OCI-LY1 (cell line): ENCODE data around the gene MYL6.

Source experiments
- H2AFZ ChIP-seq: fragments of 200-600 bp; sonication (generic), shearing (Covaris generic); 2 replicates; pipeline ENCODE4 v1.6.0; 2014; ENCODE audit warnings: antibody characterized with exemption, mild to moderate bottlenecking, low read length
- H3F3A ChIP-seq: fragments of 200-600 bp; sonication (generic), shearing (Covaris generic); 2 replicates; pipeline ENCODE4 v1.6.0; 2014; ENCODE audit warnings: mild to moderate bottlenecking, antibody characterized with exemption, low read length, moderate library complexity; ENCODE audit not compliant: insufficient read depth
- H3K27ac ChIP-seq: fragments of 200-600 bp; sonication (generic); 2 replicates; pipeline ENCODE4 v1.5.1; 2014; ENCODE audit warnings: low read length, mixed run types, mild to moderate bottlenecking, low read depth; ENCODE audit not compliant: poor library complexity, severe bottlenecking
- H3K27me3 ChIP-seq: fragments of 200-600 bp; sonication (generic); 2 replicates; pipeline ENCODE4 v1.6.0; 2014; ENCODE audit warnings: antibody characterized with exemption, mild to moderate bottlenecking, low read length, moderate library complexity; ENCODE audit not compliant: insufficient read depth
- H3K36me3 ChIP-seq: fragments of 200-600 bp; sonication (generic); 2 replicates; pipeline ENCODE4 v1.6.1; 2014; ENCODE audit warnings: mild to moderate bottlenecking, antibody characterized with exemption, low read length, moderate library complexity, mixed read lengths; ENCODE audit not compliant: insufficient read depth
- H3K4me1 ChIP-seq: fragments of 200-600 bp; sonication (generic); 2 replicates; pipeline ENCODE4 v1.5.1; 2014; ENCODE audit warnings: mild to moderate bottlenecking, low read length, moderate library complexity; ENCODE audit not compliant: insufficient read depth, severe bottlenecking
- H3K4me2 ChIP-seq: fragments of 200-600 bp; sonication (generic), shearing (Covaris generic); 2 replicates; pipeline ENCODE4 v1.6.1; 2014; ENCODE audit warnings: low read length
- H3K4me3 ChIP-seq: fragments of 200-600 bp; sonication (generic); 2 replicates; pipeline ENCODE4 v1.5.1; 2014; ENCODE audit warnings: low read length, low read depth, mild to moderate bottlenecking, mixed read lengths; ENCODE audit not compliant: poor library complexity, severe bottlenecking
- H3K79me2 ChIP-seq: fragments of 200-600 bp; shearing (Covaris generic); 2 replicates; pipeline ENCODE4 v1.6.1; 2016; ENCODE audit warnings: mixed run types, low read length, mixed read lengths; ENCODE audit not compliant: insufficient read depth
- H3K9ac ChIP-seq: fragments of 200-600 bp; sonication (generic), shearing (Covaris generic); 2 replicates; pipeline ENCODE4 v1.6.1; 2014; ENCODE audit warnings: mild to moderate bottlenecking, low read length, mixed read lengths
- H3K9me2 ChIP-seq: fragments of 200-600 bp; sonication (generic), shearing (Covaris generic); 2 replicates; pipeline ENCODE4 v1.6.1; 2014; ENCODE audit warnings: low read depth, mild to moderate bottlenecking, low read length, mixed read lengths
- H3K9me3 ChIP-seq: fragments of 200-600 bp; shearing (Covaris generic); 2 replicates; pipeline ENCODE4 v1.6.1; 2014; ENCODE audit warnings: low read length, mixed read lengths
- H4K20me1 ChIP-seq: fragments of 200-600 bp; sonication (generic), shearing (Covaris generic); 2 replicates; pipeline ENCODE4 v1.6.0; 2016; ENCODE audit warnings: mild to moderate bottlenecking, low read length; ENCODE audit not compliant: insufficient read depth
- CTCF ChIP-seq: fragments of 200-600 bp; sonication (generic), shearing (Covaris generic); IDR thresholded peaks from 2 replicates; pipeline ENCODE4 v1.5.1; 2017; ENCODE audit warnings: mild to moderate bottlenecking, antibody characterized with exemption, low read length, moderate library complexity, mixed read lengths
- EZH2 ChIP-seq: fragments of 200-600 bp; sonication (generic), shearing (Covaris generic); IDR thresholded peaks from 2 replicates; pipeline ENCODE4 v1.8.0; 2017; ENCODE audit warnings: borderline replicate concordance, mixed run types, mild to moderate bottlenecking, antibody characterized with exemption, low read length, moderate library complexity, mixed read lengths

MYL6 gene

GRCh38 chr12:56158029-56158925 is at the start of gene MYL6:
Gene MYL6 (plus strand): TSS chr12:56158359. CDS start chr12:56158402, 43 bp downstream.
- Histone ChIP-seq H3K79me2 (peaks cover 13% of the 10 kb centered on the region), H2AFZ (no peak within 1 kb of the TSS)

GRCh38 chr12:56110571-56110970 is 47.6 kb upstream of the MYL6 start:
- no peak overlapping the region for H3K9ac ChIP-seq
- no peak overlapping the region for H2AFZ ChIP-seq
- H3F3A ChIP-seq: peaks cover 25% of the 10 kb centered on the region; the same call in 1 of the 2 replicates

More at GRCh38 chr12:56158029-56158925, at the start of gene MYL6:
- Histone ChIP-seq H3K4me1 (peaks cover 54% of the 10 kb centered on the region), H3K4me3 (peak within 1 kb of the TSS; percentile 84), H3K9me2 (no peaks in the 10 kb centered on the region), H3K27ac (peak within 1 kb of the TSS; percentile 74), H3K9me3 (no peaks in the 10 kb centered on the region), H3K4me2 (peak within 1 kb of the TSS; percentile 90), H3F3A (no peaks in the 10 kb centered on the region), H3K9ac (peak within 1 kb of the TSS; percentile 83), H4K20me1 (no peaks in the 10 kb centered on the region), H3K36me3 (peaks cover 49% of the 10 kb centered on the region), H3K27me3 (no peaks in the 10 kb centered on the region)
- TF ChIP-seq EZH2 (no peak), CTCF (no peak)

DNA sequence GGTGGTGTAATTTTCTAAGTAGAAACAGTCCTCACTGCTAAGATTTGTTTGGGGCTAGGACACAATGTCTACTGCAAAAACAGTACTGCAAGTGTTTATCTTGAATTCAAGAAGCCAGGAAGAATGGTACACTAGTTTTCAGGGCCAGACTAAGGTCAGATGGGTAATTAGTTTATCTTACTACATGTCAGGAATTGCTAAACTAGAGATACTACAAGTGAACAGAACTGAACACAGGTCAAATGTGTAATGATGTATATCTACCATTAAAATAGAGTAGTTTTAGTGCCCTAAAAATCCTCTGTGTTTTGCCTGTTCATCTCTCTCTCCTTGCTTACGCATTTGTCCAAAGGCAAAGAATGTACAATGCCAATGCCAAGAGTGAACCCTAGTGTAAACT is 44.1 kb upstream of the MYL6 start:
- Histone ChIP-seq H3K9me2 (no peaks in the 10 kb centered on the region), H3K79me2 (peaks cover 7% of the 10 kb centered on the region), H3K27me3 (no peaks in the 10 kb centered on the region), H4K20me1 (no peaks in the 10 kb centered on the region), H3K9me3 (no peaks in the 10 kb centered on the region), H3K9ac (no peak overlapping the region), H3K4me3 (no peak overlapping the region), H2AFZ (no peak overlapping the region), H3K4me2 (no peak overlapping the region), H3F3A (peaks cover 25% of the 10 kb centered on the region; the same call in 1 of the 2 replicates), H3K4me1 (peaks cover 15% of the 10 kb centered on the region), H3K27ac (peak overlapping the region; percentile 1), H3K36me3 (peaks cover 64% of the 10 kb centered on the region)
- no peak for TF ChIP-seq EZH2
- no peak for TF ChIP-seq CTCF

More at GRCh38 chr12:56110571-56110970, 47.6 kb upstream of the MYL6 start:
- H3K36me3 ChIP-seq: peaks cover 84% of the 10 kb centered on the region
- H3K9me3 ChIP-seq: no peaks in the 10 kb centered on the region
- H3K4me2 ChIP-seq: no peak overlapping the region
- peaks cover 18% of the 10 kb centered on the region for H3K4me1 ChIP-seq
- H3K27ac ChIP-seq: no peak overlapping the region
- H4K20me1 ChIP-seq: no peaks in the 10 kb centered on the region
- no peaks in the 10 kb centered on the region for H3K9me2 ChIP-seq
- H3K27me3 ChIP-seq: no peaks in the 10 kb centered on the region
- TF ChIP-seq EZH2 (no peak), CTCF (no peak)
- peaks cover 16% of the 10 kb centered on the region for H3K79me2 ChIP-seq
- H3K4me3 ChIP-seq: no peak overlapping the region
